Measurements from ENCODE around the gene NEDD4L.

- TF ChIP-seq CREB1 (CRISPR knock-in tag; IDR thresholded peaks at IDR 0.05; ENCODE audit: low read depth) (no peak), CTCF (conservative IDR thresholded peaks at IDR 0.05; ENCODE audit: low read depth in 2 of 2) (no peak), EZH2 (IDR thresholded peaks at IDR 0.05; ENCODE audit: low read depth, unreplicated experiment) (no peak), STAT1 (IDR thresholded peaks at IDR 0.05; ENCODE audit: unreplicated experiment) (no peak), POLR2AphosphoS5 (IDR thresholded peaks at IDR 0.05; ENCODE audit: low read depth) (no peak), REST (IDR thresholded peaks at IDR 0.05; ENCODE audit: unreplicated experiment) (no peak), ZNF331 (CRISPR knock-in tag; IDR thresholded peaks at IDR 0.05; ENCODE audit: low read depth) (no peak)
Observed at GRCh38 chr18:58411323-58411722, 367.3 kb downstream of the NEDD4L start.
